Suppressor macrophage treated with lipopolysaccharide for 4 hours (primary cell): ENCODE measurements around the gene RNF14.
A peak's percentile ranks its signal among the peaks of the same experiment; 100 is the strongest.
"Not testable (repeated sequence)": the region's sequence is repeated elsewhere in the genome, so short reads cannot be mapped to it uniquely, and the experiment has no call there.

Experiments used
- DNase-seq: peaks from one replicate; pipeline ENCODE4 v3.0.0-alpha.2; 2020

The RNF14 gene, protein sequence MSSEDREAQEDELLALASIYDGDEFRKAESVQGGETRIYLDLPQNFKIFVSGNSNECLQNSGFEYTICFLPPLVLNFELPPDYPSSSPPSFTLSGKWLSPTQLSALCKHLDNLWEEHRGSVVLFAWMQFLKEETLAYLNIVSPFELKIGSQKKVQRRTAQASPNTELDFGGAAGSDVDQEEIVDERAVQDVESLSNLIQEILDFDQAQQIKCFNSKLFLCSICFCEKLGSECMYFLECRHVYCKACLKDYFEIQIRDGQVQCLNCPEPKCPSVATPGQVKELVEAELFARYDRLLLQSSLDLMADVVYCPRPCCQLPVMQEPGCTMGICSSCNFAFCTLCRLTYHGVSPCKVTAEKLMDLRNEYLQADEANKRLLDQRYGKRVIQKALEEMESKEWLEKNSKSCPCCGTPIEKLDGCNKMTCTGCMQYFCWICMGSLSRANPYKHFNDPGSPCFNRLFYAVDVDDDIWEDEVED

DNA sequence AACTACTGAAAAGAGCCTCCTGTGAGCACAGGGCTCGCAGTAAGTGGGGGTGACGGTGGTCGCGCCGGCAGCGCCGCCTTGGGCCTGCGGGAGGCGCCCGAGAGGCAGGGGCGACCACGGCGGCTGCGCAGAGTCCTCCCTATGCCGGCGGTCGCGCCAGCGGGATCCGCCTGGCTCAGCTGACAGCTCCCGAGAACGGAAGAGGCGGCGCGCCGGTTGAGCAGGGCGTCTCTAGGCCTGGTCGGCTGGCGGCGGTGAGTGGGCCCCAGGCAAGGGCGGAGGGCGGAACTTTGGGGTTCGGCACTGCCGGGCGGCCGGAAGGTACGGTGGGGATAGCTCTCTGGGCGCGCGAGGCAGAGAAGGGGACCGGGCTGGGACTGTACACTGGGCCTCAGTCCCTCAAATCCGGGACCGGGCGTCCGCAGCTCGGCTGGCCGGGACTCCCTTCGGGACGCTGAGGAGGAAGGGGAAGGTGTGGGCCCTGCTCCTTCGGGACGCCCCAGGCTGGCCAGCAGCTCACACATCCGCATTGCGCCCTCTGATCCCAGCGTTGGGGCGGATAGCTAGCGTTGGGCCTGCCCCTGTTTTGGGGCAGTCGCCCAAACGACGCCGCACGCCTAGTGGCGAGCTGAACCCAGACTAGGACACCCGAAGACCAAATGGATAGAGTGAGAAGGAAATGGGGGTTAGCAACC lies at the start of gene RNF14:
Gene RNF14 (plus strand): TSS at position 192 of the 695 bp plus-strand sequence. CDS start 4,484 bp downstream, outside the sequence.
- peak; percentile 97 for DNase-seq

DNA sequence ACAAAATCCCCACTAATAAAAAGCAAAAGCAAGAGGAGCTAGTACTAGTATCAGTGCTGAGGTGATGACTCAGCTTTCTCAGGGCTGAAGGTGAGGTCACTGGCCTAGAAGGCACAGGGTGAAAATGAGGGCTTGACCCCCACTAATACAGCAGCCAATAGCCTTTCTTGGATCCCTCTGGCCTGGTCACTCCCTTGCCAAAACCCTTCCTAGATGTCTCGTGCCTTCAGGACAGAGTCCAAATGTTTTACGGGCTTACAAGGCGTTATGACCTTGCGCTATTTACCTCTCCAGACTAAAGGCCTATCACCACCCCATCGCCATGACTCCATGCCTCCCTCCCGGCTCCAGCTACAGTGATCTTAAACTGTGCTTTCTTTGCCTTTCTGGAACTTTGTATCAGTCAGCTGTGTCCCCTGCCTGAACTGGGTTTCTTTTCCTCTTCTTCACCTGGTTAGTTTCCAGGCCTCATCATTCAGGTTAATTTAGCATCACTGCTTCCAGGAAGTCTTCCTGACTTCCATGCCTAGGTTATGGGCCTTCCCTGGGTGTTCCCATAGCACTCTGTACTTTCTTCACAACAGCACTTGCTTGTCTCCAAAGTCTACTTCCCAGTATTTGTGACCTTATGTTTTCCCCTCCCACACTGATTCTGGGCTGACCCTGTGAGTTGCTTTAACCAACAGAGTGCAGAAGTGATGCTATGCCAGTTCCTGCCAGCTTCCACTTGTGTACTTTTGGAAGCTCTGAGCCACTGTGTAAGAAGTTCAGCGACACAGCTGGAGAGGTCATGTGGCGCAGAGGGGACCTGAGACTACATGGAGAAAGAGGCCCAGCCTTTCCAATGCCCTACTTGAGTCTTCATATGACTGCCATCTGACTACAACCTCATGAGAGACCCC lies 49.4 kb upstream of the RNF14 start:
- peak; percentile 71 for DNase-seq

- no peak for DNase-seq
Observed at GRCh38 chr5:141920771-141921170, 48.1 kb upstream of the RNF14 start.

- DNase-seq, result not testable (repeated sequence)
Observed at GRCh38 chr5:141922827-141923447, 46.0 kb upstream of the RNF14 start.

GRCh38 chr5:141923448-141924313 lies 45.2 kb upstream of the RNF14 start, which contains the start of gene DELE1:
DELE1 (plus strand) TSS chr5:141923871; CDS start chr5:141923942, 71 bp downstream.
- DNase-seq, result peak; percentile 95

DNA sequence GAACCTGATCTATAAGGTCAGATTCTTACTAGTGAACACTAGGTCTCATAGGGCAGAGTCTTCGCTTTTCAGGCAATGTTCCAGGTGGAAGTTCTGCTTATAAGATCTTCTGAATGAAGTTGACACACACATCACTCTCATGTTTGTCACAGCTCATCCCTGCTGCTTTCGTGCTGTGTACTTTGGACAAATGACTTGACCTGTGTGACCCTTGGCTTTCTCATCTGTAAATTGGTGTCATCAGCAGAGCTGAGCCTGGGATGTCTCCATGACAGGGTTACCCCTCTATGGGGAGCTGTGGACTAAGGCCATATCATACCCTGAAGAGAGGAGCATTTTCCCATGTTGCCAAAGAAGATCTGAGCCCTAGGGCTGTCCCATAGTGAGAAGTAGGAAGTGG lies 42.5 kb upstream of the RNF14 start:
- DNase-seq, result no peak

DNA sequence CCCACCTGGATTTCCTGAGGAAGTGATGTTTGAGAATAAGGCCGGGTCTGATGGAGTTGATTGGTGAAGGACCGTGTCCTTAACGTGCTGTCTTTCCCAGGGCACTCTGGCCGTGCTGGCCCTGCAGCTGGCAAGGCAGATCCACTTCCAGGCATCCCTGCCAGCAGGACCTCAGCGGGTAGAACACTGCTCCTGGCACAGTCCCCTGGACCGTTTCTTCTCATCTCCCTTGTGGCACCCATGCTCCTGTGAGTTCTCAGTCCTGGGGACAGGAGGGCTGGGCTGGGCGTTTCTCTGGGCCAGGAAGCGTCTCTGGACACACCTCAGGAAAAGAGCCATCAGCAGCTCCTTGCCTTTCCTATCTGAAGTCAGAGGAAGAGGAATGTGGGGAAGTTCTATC lies 40.9 kb upstream of the RNF14 start:
- no peak for DNase-seq

- DNase-seq, result no peak
Observed at GRCh38 chr5:141929398-141930058, 39.4 kb upstream of the RNF14 start.

GRCh38 chr5:141931694-141932093 lies 37.2 kb upstream of the RNF14 start:
- DNase-seq, result no peak

- DNase-seq, result no peak
Observed at GRCh38 chr5:141933151-141933550, 35.8 kb upstream of the RNF14 start.

GRCh38 chr5:141934099-141934844 lies 34.6 kb upstream of the RNF14 start:
- no peak for DNase-seq

- DNase-seq, result no peak
Observed at GRCh38 chr5:141935538-141935937, 33.4 kb upstream of the RNF14 start.

DNA sequence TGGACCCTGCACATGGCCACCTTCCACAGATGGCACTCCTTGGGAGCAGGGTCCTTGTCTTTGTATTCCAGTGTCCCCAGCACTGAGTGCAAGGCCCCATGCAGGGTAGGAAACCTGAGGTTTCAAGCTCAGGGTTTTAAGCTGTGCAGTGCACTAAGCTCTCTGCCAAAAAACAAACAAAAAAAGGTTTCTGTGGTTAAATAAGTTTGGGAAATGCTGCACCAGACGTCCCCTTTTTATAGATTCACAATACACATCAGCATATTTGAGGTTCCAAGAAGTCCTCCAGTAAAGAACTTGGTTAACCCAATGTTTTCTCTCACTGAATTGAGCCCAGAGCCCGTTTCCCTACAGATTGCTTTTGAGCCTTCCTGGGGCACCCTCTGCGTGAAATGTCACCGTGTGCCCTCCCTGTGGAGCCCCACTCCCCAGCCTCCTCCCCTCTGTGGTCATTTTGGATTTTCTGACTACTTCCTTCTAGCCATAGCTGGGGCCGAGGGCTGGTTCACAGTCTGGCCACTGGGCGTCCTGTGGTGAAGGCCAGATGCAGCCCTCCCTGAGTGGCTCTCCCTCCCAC lies 28.1 kb upstream of the RNF14 start:
- DNase-seq, result peak; percentile 43

DNA sequence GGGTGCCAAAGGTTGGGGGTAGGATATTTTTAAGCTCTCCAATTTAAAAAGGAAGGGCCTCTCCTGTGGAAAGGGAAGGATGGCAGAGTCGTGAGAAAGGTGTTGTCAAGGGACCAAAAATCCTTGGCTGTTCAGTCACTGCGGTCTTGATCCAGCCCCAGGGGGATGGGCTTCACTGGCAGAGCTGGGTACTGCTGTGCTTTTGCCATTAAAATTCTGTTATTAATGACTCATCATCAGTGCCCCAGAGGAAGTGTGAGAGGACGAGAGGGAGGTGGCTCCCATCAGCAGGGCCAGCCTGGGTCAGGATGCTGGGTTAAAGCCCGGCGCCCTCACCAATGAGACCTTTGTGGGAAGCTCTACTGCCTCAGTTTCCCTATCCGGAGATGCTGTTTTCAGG lies 27.6 kb upstream of the RNF14 start:
- DNase-seq, result no peak

GRCh38 chr5:141941779-141942178 lies 27.1 kb upstream of the RNF14 start:
- DNase-seq, result no peak

DNA sequence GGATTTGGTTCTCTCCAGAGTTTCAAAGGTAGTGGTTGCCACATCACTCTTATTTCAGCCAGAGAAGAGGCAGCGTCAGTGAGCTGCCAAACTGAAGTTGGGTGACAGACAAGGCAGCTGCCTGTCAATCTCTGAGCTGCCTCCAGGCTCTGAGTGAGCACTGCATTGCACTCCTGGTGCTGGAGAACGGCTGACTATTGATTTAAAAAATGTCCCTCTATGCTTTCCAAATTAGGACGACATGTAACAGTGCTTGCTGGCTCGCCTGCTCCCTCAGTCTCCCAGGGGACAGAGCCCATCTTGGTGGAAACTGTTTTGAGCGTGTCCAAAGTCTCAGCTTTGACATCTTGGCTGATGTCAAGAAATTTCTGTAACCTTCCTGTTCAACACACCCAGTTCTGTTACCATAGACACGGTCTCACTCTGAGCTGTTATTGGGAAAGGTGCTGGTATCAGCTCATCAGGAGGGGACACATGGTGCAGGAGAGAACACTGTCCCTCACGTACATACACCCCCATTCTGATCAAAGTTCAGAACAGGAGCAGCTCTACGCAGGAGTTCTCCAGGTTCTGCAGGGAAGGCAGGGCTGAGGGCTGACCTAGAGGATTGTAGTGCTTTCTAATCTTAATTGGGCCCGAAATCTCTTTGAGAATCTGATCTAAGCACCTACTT lies 26.6 kb upstream of the RNF14 start:
- no peak for DNase-seq

DNA sequence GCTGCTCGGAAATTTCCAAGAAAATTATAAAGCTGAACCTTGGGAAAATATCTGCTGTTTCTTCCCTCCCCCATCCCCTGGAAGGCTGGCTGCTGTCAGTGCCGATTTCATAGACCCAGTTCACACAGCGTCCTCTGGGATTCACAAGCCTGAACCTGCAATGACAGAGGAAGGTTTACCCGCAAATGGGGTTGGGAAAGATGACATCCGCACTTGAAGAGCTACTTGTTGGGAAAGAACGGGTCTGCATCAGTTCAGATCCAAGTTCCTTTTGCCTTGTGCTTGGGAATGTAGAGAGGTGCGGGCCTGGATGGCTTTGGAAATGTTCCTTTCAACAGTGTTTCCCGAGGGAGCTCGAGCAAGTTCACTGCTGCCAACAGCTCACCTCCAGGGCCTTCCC lies 24.8 kb upstream of the RNF14 start:
- DNase-seq, result no peak

DNA sequence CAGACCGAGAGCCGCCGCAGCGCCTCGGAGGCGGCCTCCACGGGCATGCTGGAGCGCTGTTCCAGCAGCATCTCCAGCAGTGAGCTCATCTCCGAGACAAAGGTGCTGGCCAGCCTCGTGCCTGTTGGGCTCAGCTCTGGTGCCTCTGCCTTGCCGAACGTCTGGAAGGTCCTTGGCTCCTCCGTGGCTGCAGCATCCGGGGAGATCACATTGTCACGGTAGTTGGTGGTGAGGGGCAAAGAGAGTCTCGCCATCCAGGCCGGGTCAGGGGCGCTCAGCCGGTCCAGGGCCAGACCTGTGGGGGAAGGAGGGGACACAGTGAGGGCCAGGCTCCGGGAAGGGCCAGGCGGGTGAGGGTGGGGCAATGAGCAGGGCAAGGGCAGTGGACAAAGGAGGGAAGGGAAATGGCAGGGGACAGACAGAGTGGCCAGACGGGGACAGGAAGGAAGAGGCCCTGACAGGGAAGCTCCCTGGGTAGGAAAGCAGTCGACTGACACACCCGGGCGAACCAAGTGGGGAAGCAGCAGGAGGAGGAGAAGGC lies 23.3 kb upstream of the RNF14 start:
- no peak for DNase-seq

- DNase-seq, result no peak
Observed at GRCh38 chr5:141947316-141947715, 21.6 kb upstream of the RNF14 start.
